Ammon's horn (tissue), 1 donor: Measurements from ENCODE around the gene CTNNA2.
"Not testable (repeated sequence)": the region's sequence is repeated elsewhere in the genome, so short reads cannot be mapped to it uniquely, and the experiment has no call there.

Source experiments
- DNase-seq: peaks from one replicate; pipeline ENCODE4 v3.0.0-alpha.2; 2016; ENCODE audit warnings: low spot score

Gene CTNNA2

DNA sequence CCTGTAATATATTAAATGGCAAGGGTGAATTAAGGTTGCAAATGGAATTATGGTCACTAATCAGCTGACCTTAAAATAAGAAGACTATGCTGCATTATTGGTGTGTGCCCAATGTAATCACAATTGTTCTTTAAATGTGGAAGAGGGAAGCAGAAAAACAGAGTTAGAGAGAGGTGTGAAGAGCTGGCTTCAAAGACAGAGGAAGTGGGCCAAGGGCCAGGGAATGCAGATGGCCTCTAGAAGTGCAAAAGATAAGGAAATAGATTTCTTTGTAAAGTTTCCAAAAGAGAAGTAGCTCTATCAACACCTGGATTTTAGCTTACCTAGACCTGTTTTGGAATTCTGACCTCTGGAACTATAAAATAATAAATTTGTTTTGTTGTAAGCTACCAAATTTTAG lies 515.7 kb downstream of the CTNNA2 start:
- no peak for DNase-seq

DNA sequence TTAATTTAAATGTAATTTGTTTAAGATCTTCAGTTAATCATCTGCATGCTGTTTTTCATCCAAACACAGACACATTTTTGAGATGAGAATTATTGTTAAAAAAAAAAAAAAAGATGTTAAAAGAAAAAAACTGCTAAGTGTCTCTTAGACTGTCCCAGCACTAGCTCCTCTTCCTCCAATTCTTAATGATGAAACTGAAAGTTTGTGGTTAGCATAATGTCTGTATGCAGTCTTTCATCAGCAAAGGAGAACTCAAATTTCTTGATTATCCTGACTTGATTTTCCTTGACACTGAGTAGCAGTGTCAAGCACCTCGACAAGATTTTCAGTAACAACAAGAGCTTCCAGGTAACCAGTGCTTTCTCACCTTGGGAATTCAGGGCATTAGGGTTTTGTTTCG lies 517.3 kb downstream of the CTNNA2 start:
- DNase-seq: no peak

DNA sequence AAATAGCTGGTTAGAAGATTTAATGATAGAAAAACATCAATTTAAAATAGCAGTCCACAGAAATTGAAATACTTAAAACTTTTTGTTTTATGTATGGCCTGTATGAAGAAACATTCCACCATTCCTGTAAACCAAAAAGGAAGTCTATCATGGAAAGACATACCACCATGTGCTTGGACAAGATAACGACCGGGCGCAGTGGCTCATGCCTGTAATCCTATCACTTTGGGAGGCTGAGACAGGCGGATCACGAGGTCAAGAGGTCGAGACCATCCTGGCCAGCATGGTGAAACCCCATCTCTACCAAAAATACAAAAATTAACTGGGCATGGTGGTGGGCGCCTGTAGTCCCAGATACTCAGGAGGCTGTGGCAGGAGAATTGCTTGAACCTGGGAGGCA lies 519.8 kb downstream of the CTNNA2 start:
- DNase-seq: not testable (repeated sequence)

DNA sequence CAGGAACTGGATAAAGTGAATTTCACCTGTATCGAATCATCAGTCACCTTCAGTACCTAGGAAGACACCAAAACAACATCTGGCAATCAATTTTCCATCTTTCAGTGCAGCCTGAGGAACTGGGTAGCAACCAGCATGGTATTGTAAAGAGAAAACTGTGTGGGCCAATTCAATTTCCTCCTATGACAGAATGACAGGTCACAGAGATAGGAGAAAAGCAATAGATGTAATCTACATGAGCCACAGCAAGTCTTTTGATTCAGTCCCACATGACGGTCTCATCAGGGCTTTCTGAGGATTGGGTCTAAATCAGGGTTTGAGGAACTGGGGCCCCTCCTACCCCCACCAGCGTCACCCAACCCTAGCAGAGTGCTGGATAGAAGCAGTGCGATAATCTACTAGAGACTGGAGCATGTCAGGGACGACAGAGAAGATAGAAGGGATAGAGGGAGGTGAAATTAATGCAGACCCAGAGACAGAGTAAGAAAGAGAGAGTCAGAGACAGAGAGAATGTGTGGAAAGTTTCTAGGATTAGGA lies 523.0 kb downstream of the CTNNA2 start:
- DNase-seq: no peak

DNA sequence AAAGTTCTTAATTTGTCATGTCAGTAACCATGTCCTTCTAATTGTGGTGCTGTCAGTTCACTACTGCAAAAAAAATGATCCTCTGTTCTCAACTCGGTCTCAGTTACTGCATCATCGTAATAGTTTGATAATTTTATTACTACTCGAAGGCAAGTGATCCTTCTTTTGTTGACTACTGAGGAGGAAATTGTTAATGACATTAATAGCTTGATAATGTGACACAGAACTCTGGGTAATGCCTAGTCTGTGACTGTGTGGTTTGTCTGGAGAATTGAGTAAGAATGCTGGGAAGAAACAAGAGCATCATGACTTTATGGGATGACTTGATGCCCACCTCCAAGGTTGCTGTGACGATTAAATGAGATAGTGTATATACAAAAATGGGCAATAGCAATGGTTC lies 524.5 kb downstream of the CTNNA2 start:
- DNase-seq: no peak

DNA sequence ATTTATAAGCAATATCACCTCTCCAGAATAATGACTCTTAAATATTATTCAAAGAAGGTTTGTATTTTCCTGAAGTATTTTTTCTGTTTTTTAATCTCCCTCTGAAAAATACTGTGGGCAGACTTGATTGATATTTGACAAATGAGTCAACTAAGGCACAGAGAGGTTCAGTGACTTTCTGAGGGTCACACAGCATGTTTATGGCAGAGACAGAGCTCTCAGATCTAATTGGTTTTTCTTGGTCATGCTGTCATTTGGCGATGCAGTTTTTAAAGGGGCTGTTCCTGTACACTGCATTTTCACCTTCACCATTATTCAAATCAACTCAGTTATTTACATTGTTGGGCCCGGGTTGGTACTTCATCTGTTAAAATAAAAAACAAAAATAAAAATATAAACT lies 527.4 kb downstream of the CTNNA2 start:
- DNase-seq: no peak

DNA sequence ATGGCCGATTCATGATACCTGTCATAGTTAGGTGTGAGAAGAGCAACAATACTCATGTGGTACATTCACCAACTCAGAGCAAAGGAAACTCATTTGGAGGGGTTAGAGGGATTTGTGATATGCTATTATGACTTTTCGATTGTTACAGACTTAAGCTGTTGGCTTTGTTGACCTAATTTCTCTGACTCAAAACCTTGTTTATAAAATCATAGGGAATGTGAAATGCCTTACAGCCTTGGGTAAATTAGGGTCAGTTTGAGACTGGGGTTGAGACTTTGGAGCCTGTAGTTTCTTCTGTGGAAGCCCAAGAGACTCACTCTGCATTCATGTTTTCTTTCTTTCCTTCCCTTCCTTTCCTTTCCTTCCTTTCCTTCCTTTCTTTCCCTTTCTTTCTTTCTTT lies 529.8 kb downstream of the CTNNA2 start:
- no peak for DNase-seq

DNA sequence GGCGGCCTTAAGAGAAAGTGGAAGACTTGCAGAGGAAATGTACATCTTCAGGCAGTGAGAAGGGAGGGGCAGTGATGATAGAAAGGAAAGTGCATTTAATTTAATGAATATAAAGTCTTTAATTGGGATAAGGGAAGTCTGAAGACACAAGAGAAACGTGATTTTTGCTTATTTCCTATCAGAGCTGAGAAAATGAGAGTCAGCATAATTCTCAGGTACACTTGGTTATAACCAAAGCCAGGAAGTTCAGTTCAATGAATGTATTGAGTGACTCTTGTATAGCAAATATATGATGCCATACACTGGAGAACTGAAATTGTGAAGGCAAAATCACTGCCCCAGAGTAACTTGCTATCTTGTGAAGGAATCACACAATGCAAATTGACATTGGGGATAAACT lies 535.4 kb downstream of the CTNNA2 start:
- DNase-seq: no peak

DNA sequence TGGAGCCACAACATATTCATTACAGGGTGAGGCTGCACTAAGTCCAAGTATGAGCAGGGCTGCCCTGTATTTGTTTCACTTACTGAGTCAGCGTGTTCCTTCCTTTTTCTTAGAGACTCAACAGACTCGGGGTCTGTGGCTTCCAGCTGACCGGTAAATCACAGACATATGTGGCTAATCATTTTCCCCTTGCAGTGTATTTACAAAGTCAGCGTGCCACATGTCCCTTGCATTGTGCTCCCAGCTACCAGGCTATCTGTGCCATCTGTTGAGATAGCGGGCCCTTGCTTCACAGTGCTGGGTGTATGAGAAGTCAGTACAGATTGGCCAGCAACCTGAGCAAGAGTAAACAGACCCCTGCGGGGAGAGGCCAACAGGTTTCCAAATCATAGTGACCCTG lies 537.4 kb downstream of the CTNNA2 start:
- DNase-seq: no peak

DNA sequence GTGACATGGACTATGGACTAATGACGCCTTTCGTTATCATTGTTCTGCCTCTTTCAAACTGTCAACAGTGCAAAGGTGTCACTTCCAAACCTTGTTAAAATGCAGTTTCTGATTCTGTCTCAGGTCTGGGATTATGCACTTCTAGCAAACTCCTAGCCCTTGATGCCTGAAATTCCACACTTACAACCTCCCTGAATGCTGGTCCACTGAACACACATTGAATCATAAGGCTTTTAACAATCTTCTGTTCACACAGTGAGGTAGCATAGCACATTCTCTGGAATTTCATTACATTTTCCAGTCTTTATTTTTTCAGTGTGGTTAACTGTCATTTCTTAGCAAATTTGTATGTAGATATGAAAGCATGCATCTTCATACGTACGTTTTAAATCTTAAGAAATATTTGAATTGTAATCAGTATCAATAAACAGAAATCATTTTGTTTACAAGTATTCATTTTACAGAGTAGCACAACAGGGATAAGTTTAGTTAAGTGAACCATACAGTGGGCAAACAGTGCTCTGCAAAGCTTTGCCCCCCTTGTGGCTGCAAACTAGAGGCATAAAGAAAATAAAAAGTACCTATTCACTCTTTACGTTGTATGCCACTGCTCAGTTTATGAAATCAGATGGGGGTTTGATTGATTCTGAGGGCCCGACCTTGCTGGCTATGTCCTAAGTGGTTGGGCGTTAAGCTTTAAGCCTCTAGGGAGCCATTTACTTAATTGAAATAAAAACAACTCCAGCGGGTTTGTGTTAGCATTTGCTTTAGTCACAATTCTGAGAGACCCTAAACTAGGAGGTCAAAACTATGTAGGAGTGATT lies 540.9 kb downstream of the CTNNA2 start:
- DNase-seq: no peak

DNA sequence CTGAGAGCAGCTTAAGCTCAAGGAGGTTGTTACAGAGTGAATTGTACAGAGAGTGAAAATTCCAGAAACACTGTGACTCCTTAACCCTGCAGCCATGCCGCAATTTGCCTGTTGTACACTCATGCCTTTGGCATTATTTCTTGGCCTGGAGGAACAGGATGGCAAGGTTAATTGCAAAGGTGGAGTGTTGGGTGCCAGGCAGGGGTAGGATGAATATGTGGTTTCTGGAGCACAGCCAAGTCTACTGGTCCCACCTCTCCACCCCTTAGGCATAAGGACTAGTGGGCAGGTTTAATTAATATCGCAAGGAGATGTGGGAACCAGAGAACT lies 541.5 kb downstream of the CTNNA2 start:
- no peak for DNase-seq

DNA sequence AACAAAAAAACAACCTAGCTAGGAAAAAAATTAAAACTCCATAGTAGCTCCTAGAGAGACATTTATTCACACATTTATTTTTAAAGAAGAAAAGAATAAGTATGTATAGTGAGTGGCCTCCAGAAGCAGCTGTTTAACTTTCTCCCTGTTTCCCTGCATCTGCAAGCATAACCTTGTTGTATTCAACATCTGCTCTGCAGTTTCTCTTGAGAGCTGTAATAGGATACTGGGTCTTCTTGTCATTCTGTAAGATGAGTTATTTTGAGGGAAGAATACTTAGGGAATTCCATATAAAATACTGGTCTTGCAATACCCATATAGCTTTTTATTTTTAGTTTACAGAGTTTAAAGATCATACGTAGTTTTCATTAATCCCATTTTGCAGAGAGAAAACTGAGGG lies 545.1 kb downstream of the CTNNA2 start:
- DNase-seq: no peak

DNA sequence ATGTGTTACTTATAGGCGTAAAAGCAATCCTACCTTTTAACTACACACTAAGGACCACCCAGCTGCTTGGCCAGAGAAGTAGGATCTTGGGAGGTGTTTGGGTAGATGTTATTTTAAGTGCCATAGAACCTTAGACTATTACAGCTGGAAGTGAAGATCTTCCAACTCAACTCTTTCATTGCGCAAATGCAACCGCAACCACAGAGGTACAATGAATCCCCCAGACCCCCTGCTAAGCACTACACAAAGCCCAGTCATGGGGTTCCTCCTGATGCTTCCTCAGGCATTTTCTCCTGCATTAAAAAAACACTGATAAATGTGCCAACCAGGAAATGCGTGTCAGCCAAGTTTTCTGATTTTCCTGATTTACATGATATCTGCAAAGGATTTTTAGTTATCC lies 545.7 kb downstream of the CTNNA2 start:
- DNase-seq: no peak

DNA sequence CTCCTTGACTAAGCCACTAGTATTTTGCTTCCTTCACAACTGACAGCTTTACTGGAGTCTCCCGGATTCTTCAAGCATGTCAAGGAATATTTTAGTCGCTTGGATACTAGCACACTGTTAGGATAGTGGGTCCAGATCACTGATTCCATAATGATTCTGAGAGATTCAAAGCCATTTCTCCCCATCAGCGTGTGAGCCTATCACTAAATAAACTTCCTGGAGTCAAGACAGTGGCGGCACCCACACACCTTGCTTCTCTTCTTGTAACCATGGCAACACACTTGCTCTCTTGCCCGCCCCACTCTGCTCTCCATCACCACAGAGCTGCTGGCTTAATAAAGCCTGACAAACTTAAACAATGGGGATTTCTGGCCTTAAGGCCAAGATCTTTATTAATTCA lies 546.6 kb downstream of the CTNNA2 start:
- DNase-seq: peak; percentile 37

DNA sequence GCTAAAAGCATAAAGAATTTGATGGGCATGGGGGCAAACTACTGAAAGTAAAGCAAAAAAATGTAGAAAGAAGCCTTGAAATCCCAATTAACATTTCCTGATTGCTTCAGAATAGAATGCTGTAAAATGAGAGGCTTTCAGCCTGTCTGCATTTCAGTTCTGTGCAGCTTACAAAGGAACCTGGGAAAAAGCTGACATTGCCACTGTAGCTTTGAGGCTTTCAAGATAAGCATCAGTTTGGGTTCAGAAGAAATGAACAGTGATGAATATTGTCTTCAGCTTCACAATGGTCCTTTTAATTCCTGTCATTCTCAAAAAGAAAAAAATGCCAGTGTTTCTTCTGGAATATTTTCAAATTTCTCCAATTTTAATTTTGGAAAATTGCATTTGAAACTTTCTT lies 549.0 kb downstream of the CTNNA2 start:
- DNase-seq: peak; percentile 37

DNA sequence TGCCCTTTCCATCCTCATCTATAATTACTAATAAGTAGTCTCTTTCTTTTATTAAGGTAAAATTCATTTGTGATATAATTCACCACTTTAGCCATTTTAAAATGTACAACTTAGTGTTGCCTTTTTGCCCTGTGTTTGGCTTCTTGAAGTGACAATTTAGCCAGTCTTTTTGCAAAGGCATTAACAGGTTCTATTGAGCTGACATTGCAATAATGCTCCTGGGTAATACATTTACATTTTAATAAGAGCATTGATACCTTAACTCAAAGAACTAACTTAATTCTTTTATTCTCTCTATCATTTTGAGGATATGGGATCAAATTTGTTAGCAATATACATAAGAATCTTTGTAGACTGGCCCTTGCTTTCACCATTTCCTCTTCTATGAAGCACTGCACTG lies 549.4 kb downstream of the CTNNA2 start:
- no peak for DNase-seq

DNA sequence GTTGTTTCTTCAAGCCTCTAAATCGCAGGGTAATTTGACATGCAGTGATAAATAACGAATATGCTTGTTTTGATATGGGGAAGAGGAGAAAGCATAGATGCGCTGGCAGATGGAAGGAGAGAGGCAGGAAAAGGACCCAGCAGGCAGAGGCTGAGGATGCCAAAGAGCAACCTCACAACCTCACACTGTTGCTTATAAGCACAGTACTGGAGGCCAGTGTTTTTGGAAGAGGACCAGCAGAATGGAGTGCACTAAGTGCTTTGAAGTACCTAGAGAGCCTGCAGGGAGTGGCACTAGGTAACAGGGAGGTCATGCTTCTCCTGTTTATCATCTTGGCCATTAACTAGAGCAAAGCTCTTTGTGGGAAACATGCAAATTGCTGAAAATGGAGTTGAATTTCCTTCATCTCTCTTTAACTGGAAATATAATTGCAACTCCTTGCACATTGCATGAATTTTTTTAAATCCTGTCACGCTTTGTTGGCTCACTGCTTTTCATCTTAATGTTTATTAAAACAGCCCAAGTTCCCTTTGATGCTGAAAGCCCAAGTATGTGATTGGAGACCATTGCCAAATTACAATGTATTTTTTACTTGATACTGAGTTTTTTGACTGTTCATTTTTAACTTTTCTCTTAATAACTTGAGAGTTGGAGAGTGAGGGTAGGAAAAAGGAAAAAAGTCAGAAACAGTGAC lies 555.3 kb downstream of the CTNNA2 start:
- no peak for DNase-seq

DNA sequence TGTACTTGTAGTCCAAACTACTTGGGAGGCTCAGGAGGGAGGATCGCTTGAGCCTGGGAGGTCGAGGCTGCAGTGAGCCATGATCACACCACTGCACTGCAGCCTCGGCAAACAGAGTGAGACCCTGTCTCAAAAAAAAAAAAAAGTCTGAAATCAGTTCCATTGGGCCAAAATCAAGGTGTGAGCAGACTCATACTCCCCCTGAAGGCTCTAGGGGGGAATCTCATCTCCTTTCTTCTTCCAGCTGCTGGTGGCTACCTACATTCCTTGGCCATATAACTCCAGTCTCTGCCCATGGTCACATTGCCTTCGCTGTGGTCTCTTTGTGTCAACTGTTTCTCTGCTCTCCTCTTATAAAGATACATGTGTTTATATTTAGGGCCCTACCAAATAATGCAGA lies 557.7 kb downstream of the CTNNA2 start:
- DNase-seq: no peak

DNA sequence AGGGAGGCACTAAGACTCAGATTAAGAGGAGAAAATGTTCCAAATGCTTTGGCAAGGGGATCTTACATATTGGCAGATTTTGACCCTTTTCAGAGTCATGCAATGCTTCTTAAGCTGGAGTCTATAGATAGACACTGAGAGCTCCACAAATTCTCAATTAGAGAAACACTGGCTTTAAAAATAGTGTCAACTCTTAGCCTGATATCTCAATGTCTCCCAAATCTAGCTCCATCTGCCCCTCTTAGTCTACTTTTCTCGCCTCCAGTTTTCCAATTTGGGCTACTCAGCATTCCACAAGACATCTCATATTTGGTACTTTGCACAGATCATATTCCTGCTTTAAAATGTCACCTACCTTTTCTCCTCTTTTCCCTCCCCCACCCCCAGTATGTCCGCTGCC lies 559.1 kb downstream of the CTNNA2 start:
- DNase-seq: no peak

DNA sequence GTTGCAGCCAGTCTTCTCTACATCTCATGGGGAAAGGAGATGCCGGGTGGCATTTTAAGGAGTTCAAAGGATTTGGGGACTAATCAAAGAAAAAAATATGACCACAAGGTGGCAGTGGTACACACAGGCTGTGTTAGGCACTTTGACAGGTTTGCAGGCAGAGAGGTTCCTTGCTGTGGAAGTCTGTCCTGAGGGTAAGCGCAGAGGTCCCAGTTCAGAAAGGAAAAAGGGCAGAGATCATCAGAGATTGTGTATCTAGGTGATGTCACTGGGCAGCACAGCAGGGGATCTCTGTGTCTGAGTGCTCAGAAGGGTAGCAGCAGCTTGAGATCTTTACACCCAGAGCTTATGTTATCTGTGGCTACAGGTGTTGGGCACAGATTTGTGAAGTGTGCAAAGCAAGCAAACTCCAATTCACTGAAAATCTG lies 560.3 kb downstream of the CTNNA2 start:
- DNase-seq: peak; percentile 84

DNA sequence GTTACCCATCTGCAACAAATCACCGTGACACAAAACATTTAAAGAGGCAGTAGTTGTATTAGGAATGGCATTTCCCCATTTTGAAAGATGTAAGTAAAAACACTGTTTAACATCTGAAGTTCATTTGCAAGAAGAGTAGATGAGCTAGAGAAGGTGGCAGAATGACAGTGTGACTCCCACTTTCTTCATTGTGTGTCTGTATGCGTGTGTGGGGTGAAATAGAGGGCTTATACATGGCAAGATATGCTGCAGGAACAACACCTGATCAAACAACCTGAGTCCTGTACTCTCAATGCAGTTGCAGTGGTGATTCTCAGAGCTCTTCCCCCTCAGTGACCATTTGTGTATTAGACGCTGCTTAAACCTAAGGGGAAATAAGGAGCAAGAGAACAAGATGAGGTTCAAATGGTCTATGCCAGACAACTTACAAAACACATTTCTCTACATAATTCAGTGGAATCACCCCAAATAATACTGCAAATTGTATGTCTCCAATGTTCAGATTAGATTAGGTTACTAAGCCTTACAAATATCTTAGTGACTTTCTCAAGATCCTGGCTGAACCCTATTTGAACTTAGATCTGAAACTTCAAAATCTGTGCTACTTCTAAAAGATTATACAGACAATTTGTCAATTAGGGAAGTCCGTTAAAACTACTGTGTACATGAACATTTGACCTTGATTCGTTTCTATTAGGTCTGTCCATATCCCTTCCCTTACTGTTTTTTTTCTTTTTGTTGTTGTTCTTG lies 561.6 kb downstream of the CTNNA2 start:
- DNase-seq: no peak

DNA sequence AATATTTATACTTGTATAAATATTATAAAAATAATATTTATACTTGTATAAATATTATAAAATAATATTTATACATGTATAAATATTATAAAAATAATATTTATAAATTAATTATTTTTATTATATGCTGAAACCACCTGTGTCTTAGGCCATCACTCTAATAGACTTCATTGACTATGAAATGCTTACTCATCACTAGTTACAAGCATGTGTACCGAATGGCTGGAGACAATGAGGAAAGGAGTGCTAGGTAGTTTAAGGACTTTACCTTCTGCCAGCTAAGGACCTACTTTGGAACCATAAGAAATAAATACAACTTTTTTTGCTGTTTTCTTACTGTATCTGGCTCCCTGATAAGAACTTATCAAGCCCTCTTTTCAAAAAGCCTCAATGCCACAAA lies 562.9 kb downstream of the CTNNA2 start:
- no peak for DNase-seq
